Lung (tissue), 12 donors: ENCODE measurements around the gene PSD. TPM values are rescaled to one million over a fixed set of nuclear protein-coding genes. Genes with fewer than 3 reads are reported as not detected.

ENCODE experiments used
- ATAC-seq: fragments of 200-7000 bp; cut with Tn5 transposase; one replicate; pipeline ENCODE4 v1.9.1; 2020; ENCODE audit warnings: moderate number of reproducible peaks; ENCODE audit not compliant: insufficient read depth, low FRiP score
- DNase-seq, 3 donors: peaks; one replicate each; pipeline ENCODE4 v3.0.0-alpha.2; 2013 to 2017
- H3K27ac ChIP-seq, 2 donors: one replicate each; pipeline ENCODE4 v1.5.1; 2013; ENCODE audit warnings: mild to moderate bottlenecking in 2 of 2, moderate library complexity in 2 of 2, control low read depth in 1 of 2, inconsistent platforms in 1 of 2, low read depth in 1 of 2, low read length in 1 of 2
- H3K27me3 ChIP-seq, 3 donors: one replicate each; pipeline ENCODE4 v1.5.1; 2013; ENCODE audit warnings: low read length in 2 of 3; ENCODE audit not compliant: control insufficient read depth in 3 of 3, insufficient read depth in 3 of 3
- H3K36me3 ChIP-seq, 4 donors: one replicate each; pipeline ENCODE4 v1.5.1; 2013; ENCODE audit warnings: low read length in 4 of 4, mild to moderate bottlenecking in 1 of 4, moderate library complexity in 1 of 4; ENCODE audit not compliant: control insufficient read depth in 4 of 4, insufficient read depth in 4 of 4
- H3K4me1 ChIP-seq, 5 donors: one replicate each; pipeline ENCODE4 v1.5.1; 2013; ENCODE audit warnings: low read length in 5 of 5, mild to moderate bottlenecking in 2 of 5, moderate library complexity in 1 of 5; ENCODE audit not compliant: control insufficient read depth in 5 of 5, insufficient read depth in 5 of 5
- H3K4me3 ChIP-seq: one replicate; pipeline ENCODE4 v1.5.1; 2013; ENCODE audit warnings: mild to moderate bottlenecking, control low read depth, moderate library complexity
- H3K9ac ChIP-seq, 2 donors: one replicate each; pipeline ENCODE4 v1.5.1; 2013; ENCODE audit warnings: low read length in 2 of 2, control low read depth in 1 of 2; ENCODE audit not compliant: insufficient read depth in 1 of 2
- H3K9me3 ChIP-seq, 4 donors: one replicate each; pipeline ENCODE4 v1.5.1; 2013; ENCODE audit warnings: low read length in 3 of 4, mild to moderate bottlenecking in 1 of 4, moderate library complexity in 1 of 4; ENCODE audit not compliant: control insufficient read depth in 4 of 4, insufficient read depth in 3 of 4
- WGBS, 2 donors: extraction: QIAGEN DNeasy Blood & Tissue Kit; methylation state at CpG; one replicate each; pipeline ENCODE4 v1.1.7; 2013; 5-methylcytosine and 5-hydroxymethylcytosine counted together
- polyA plus RNA-seq, 2 donors: library from polyadenylated mRNA; stranded (reverse); fragments of 200-250 nt; gene quantifications; one replicate each; pipeline ENCODE4 v1.2.1, GENCODE V29; 2013
- total RNA-seq, 2 donors: library from RNA; depleted of rRNA in 1 of 2; stranded (reverse); fragments of >200 nt in 1 of 2; gene quantifications; one replicate each; pipeline ENCODE4 v1.2.1, GENCODE V29; 2014 to 2021
- TF ChIP-seq, protein P1 (sequence below): IDR thresholded peaks from 2 replicates; pipeline ENCODE4 v1.5.1; 2012; ENCODE audit warnings: mild to moderate bottlenecking; ENCODE audit errors: control extremely low read depth, extremely low read depth
- donor health status: control.
- donor health status: control.
- donor health status: Bipolar disorder and iron deficiency.
- donor health status: healthy.
- donor health status: DM: yes; HTN: yes; CAD: no.

Gene PSD
- total and polyA plus RNA-seq, 4 donors = 1.1 to 5.3 (median 3.2) TPM

DNA sequence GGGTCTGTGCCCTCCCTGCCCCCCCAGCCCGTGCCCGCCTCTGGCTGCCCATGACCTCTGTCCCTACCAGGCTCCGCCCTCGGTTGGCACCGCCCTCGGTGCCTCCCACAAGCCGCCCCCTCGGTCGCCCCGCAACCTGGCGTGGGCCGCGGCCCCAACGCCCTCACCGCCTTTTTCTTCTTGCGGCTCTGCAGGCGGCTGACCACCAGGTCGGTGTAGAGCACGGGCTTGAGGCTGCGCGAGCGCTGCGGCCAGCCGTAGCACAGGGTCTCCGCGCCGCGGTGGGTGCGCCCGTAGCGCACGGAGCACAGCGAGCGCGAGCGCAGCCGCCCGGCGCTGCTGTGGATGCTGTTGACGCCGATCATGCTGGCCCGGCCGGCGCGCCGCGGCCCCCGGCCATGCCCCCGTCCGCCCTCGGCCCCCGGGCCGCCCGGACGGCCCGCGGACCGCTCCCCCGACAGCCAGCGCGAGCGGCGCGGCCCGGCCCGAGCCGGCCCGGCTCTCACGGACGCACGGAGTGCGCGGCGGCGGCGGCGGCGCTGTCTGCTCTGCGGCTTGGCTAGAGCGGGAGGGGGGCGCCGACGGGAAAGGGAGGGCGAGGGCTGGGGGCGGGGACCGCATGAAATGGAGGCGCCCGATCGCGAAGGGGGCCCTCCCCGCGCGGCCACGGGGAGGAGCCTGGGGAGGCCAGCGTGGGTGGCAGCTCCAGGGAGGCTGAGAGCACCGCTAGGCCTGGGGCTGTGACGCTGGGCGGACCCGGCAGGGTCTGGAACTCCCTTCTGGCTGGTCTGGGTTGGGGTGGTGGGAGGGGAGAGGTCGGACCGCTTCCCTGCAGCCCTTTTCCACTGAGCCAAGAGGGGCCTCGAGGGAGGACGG lies 9.6 kb downstream of the PSD start:
- peak; percentile 49 for ATAC-seq
- peak; percentile 87 to 91 (median 88) for DNase-seq
- WGBS, 2 donors = 1% methylated on average over 78 to 103 of the region's 103 CpGs
- H3K27me3 ChIP-seq = peaks cover 4 to 36% (median 5%) of the 10 kb centered on the region in 3 donors
- no peak overlapping the region for H3K27ac ChIP-seq
- no peak overlapping the region for H3K4me3 ChIP-seq
- peaks cover 0 to 31% (median 10%) of the 10 kb centered on the region in 5 donors for H3K4me1 ChIP-seq
- TF ChIP-seq, protein P1, sequence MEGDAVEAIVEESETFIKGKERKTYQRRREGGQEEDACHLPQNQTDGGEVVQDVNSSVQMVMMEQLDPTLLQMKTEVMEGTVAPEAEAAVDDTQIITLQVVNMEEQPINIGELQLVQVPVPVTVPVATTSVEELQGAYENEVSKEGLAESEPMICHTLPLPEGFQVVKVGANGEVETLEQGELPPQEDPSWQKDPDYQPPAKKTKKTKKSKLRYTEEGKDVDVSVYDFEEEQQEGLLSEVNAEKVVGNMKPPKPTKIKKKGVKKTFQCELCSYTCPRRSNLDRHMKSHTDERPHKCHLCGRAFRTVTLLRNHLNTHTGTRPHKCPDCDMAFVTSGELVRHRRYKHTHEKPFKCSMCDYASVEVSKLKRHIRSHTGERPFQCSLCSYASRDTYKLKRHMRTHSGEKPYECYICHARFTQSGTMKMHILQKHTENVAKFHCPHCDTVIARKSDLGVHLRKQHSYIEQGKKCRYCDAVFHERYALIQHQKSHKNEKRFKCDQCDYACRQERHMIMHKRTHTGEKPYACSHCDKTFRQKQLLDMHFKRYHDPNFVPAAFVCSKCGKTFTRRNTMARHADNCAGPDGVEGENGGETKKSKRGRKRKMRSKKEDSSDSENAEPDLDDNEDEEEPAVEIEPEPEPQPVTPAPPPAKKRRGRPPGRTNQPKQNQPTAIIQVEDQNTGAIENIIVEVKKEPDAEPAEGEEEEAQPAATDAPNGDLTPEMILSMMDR = no peak
- peak overlapping the region in 1 of 2 donors; percentile 2 for H3K9ac ChIP-seq
- no peaks in the 10 kb centered on the region for H3K9me3 ChIP-seq
- no peaks in the 10 kb centered on the region for H3K36me3 ChIP-seq

DNA sequence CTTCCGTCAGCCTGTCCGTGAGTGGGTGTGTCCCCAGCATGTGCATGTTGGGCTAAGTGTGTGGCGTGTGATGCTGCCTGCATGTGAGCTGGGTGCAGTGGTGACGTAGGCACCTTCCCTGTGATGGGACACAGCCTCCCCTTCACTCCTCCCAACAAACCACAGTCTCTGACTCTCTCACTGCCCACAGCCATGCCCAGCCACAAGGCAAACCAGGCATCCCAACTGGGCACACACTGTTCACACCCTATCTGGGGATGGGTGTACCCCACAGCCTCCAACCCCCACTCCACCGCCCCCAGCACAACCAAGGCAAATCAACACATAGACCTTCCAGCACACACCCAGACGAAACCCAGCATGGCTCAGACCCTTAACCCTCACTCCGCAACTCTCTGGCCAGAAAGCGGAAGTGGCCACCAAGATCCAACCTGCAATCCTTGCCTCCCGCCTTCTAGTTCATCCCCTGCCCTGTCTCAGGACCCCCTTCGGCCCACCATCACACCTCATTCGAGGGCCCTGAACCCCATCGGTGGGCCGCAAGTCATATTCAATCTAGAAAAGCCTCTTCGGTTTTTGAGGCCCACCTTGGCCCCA lies 10.4 kb downstream of the PSD start:
- H3K27me3 ChIP-seq = peaks cover 0 to 36% (median 4%) of the 10 kb centered on the region in 3 donors
- 64 to 72% methylated on average over 14 of the region's 14 CpGs for WGBS, 2 donors
- peaks cover 0 to 31% (median 10%) of the 10 kb centered on the region in 5 donors for H3K4me1 ChIP-seq
- no peaks in the 10 kb centered on the region for H3K9me3 ChIP-seq
- no peak overlapping the region for H3K9ac ChIP-seq
- no peak overlapping the region for H3K27ac ChIP-seq
- TF ChIP-seq, protein P1 = no peak
- H3K36me3 ChIP-seq = peaks cover 0 to 5% (median 2%) of the 10 kb centered on the region in 4 donors
- ATAC-seq = no peak
- DNase-seq = no peak
- no peak overlapping the region for H3K4me3 ChIP-seq

DNA sequence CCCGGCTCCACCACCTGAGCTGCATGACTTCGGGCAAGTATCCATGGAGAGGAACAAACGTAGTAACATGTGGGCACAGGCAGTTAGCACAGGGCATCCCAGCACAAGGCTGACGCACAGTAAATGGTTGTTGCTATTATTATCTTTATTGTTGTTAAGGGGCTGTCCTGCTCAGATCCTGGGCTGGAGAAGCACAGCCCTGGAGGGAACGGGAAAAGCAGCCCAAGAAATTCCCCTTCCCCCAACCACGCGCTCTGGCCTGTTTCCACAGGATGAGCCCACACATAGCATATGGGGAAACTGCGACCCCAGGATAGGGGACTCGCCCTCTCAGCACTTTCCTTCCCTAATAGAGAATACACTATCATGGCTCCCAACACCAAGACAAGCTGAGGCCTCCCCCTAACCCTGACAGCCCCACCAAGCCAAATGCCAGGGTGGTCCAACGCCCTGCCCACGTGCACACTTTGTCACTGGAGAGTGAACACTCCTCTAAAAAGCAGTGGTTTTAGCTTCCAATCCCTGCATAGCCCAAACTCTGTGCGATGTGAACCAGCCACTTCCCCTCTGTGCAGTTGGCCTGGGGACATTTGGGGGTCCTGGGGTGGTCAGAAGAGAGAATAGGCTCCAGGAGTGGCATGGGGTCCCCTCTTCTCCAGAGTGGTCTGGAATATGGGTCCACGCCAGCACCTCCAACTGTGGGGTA lies 11.0 kb downstream of the PSD start:
- H3K4me1 ChIP-seq = peaks cover 0 to 31% (median 10%) of the 10 kb centered on the region in 5 donors
- DNase-seq = no peak
- H3K9me3 ChIP-seq = no peaks in the 10 kb centered on the region
- no peak overlapping the region for H3K4me3 ChIP-seq
- no peak overlapping the region for H3K9ac ChIP-seq
- H3K36me3 ChIP-seq = peaks cover 0 to 5% (median 4%) of the 10 kb centered on the region in 4 donors
- H3K27me3 ChIP-seq = peaks cover 0 to 33% (median 4%) of the 10 kb centered on the region in 3 donors
- H3K27ac ChIP-seq = no peak overlapping the region
- ATAC-seq = no peak
- TF ChIP-seq, protein P1 = no peak
- WGBS, 2 donors = 82 to 86% methylated on average over 13 of the region's 13 CpGs
